GM19452 (cell line): ENCODE data around the gene SPRYD3.
"Not testable (repeated sequence)": the region's sequence is repeated elsewhere in the genome, so short reads cannot be mapped to it uniquely, and the experiment has no call there.

ENCODE experiments used
- ATAC-seq: cut with Tn5 transposase; IDR thresholded peaks from one replicate; pipeline ENCODE4 v1.9.1; 2021; ENCODE audit not compliant: unreplicated experiment

SPRYD3 gene

GRCh38 chr12:53027014-53027413, 52.2 kb downstream of the SPRYD3 start:
- ATAC-seq: not testable (repeated sequence)

GRCh38 chr12:53025250-53025649, 53.9 kb downstream of the SPRYD3 start:
- no peak for ATAC-seq

- ATAC-seq: no peak
These were observed 64.5 kb downstream of the SPRYD3 start for GRCh38 chr12:53014709-53015108.
